Measurements from ENCODE around the gene COQ8B.

Gene COQ8B

GRCh38 chr19:40743926-40744325 lies 27.2 kb upstream of the COQ8B start:
- no peak for TF ChIP-seq CTCF (IDR thresholded peaks at IDR 0.05; ENCODE audit: control extremely low read depth, extremely low read depth, low read depth, missing control alignments)
- ChIA-PET CTCF (interaction anchor here (0.7 to 2.2 kb wide), 7 partner anchors 10 to 109 kb away, joined by 3 to 10 read pairs (median 3); partner anchors contain the start of genes EGLN2 and ITPKC), POLR2A (no interaction called here)
- no peak for DNase-seq (ENCODE audit: extremely low spot score)

GRCh38 chr19:40742886-40743285 lies 26.2 kb upstream of the COQ8B start:
- CTCF ChIA-PET, result interaction anchor here (1.2 to 2.2 kb wide), 6 partner anchors 9 to 108 kb away, joined by 3 to 10 read pairs (median 4); partner anchors contain the start of genes ITPKC and RAB4B
- no peak for TF ChIP-seq CTCF (IDR thresholded peaks at IDR 0.05; ENCODE audit: control extremely low read depth, extremely low read depth, low read depth, missing control alignments)
- DNase-seq (ENCODE audit: extremely low spot score), result no peak
- POLR2A ChIA-PET, result interaction anchor here (1.5 kb wide), 1 partner anchor 26 kb away, joined by 3 read pairs; the partner anchor contains the start of genes COQ8B and ITPKC

GRCh38 chr19:40742477-40742876 lies 25.8 kb upstream of the COQ8B start:
- TF ChIP-seq CTCF (IDR thresholded peaks at IDR 0.05; ENCODE audit: control extremely low read depth, extremely low read depth, low read depth, missing control alignments), result no peak
- DNase-seq (ENCODE audit: extremely low spot score), result no peak
- ChIA-PET POLR2A (interaction anchor here (0.6 to 1.5 kb wide), 2 partner anchors 11 to 26 kb away, joined by 3 to 9 read pairs; partner anchors contain the start of genes COQ8B and ITPKC), CTCF (interaction anchor here (1.4 to 2.2 kb wide), 5 partner anchors 9 to 108 kb away, joined by 4 to 10 read pairs (median 5); partner anchors contain the start of gene RAB4B)

DNA sequence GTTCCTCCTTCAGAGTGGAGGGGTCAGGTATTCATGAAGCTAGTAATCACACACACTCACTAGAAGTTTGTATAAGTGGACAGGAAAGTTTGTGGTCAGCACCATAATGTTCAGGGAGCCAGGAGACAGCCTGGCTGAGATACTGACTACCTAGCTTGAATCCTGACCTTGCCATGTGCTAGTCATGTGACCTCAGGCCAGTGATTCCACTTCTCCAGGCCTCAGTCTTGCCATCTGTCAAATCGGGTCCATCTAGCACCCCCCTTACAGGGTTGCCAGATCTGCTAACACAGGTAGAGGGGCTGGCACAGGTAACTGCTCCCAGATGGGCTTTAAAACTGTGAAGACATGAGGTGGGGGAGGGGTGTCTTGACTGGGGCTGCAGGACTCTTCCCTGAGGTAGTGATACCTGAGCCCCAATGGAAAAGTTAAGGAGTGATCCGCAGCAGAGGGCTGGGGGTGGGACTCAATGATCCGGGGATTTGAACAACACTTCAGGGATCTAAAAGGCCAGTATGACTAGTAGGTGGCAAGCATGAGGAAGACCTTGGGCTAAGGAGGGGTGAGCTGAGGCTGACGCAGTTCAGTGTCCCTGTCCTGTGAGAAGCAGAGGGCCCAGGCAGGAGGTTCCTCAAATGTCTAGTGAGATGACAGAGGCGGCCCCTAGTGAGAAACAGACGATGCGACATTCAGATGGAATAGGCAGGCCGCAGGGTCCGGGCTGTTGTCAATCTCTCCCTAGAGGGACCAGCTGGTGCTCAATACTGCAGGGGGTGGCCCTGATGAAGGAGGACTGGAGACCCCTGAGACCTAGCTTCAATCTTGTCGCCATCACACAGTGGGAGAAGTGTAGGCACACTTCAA lies 25.1 kb upstream of the COQ8B start:
- CTCF ChIA-PET, result interaction anchor here (1.4 to 2.2 kb wide), 5 partner anchors 8 to 107 kb away, joined by 4 to 10 read pairs (median 5); partner anchors contain the start of gene RAB4B
- TF ChIP-seq CTCF (IDR thresholded peaks at IDR 0.05; ENCODE audit: control extremely low read depth, extremely low read depth, low read depth, missing control alignments), result no peak
- no peak for DNase-seq (ENCODE audit: extremely low spot score)
- POLR2A ChIA-PET, result interaction anchor here (0.6 to 1.5 kb wide), 2 partner anchors 12 to 25 kb away, joined by 3 to 9 read pairs; partner anchors contain the start of genes COQ8B and ITPKC

DNA sequence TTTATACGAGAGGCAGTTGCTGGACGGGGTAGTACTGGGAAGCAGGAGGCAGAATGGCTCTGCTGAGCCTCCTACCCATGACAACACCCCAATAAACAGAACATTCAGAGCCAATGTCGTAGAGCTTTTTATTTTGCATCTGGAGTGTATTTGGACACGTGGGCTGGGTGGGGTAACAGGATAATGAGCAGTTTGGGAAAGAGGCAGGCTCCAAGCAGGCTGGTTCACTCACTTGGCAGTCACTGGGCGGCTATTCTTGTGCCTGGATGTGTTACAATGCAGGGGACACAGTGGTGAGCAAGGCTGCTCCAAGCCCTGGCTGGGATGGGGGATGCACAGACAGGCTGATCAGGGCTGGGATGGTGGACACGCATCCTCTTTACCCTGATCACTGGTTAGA lies 24.1 kb upstream of the COQ8B start:
- ChIA-PET CTCF (interaction anchor here (1.2 kb wide), 1 partner anchor 80 kb away, joined by 3 read pairs; no protein-coding TSS in a partner anchor), POLR2A (interaction anchor here (1.2 kb wide), 1 partner anchor 10 kb away, joined by 3 read pairs; the partner anchor contains the start of gene ACTMAP)
- DNase-seq (ENCODE audit: extremely low spot score), result no peak

More for the DNA sequence above, 24.1 kb upstream of the COQ8B start:
- TF ChIP-seq CTCF (IDR thresholded peaks at IDR 0.05; ENCODE audit: control extremely low read depth, extremely low read depth, low read depth, missing control alignments), result no peak
